Osteoblast (primary cell): ENCODE results near the gene NDUFAF5. TPM values are rescaled to one million over a fixed set of nuclear protein-coding genes. Genes with fewer than 3 reads are reported as not detected.

Source experiments
- DNase-seq: peaks from one replicate; pipeline ENCODE4 v3.0.0; 2011; ENCODE audit warnings: low spot score, mixed read lengths; ENCODE audit not compliant: insufficient read length; ENCODE audit errors: missing footprints
- H2AFZ ChIP-seq: 2 replicates; pipeline ENCODE4 v1.6.0; 2011; ENCODE audit warnings: mild to moderate bottlenecking, low read length
- H3K27ac ChIP-seq: 2 replicates; pipeline ENCODE4 v1.5.1; 2011; ENCODE audit warnings: mild to moderate bottlenecking, low read depth, low read length, moderate library complexity
- H3K27me3 ChIP-seq: 2 replicates; pipeline ENCODE4 v1.6.0; 2012; ENCODE audit warnings: mild to moderate bottlenecking, control low read depth, inconsistent platforms, low read length, moderate library complexity; ENCODE audit not compliant: insufficient read depth
- H3K36me3 ChIP-seq: 2 replicates; pipeline ENCODE4 v1.5.1; 2011; ENCODE audit warnings: mild to moderate bottlenecking, low read length, control low read depth, moderate library complexity; ENCODE audit not compliant: insufficient read depth
- H3K4me1 ChIP-seq: 2 replicates; pipeline ENCODE4 v1.5.1; 2011; ENCODE audit warnings: mild to moderate bottlenecking, low read length, control low read depth, moderate library complexity; ENCODE audit not compliant: insufficient read depth
- H3K4me2 ChIP-seq: 2 replicates; pipeline ENCODE4 v1.6.0; 2011; ENCODE audit warnings: mild to moderate bottlenecking, low read length; ENCODE audit not compliant: insufficient read depth
- H3K4me3 ChIP-seq: fragments of 200-600 bp; sonication (generic); 3 replicates; pipeline ENCODE4 v1.5.1; 2012; ENCODE audit warnings: mild to moderate bottlenecking, low read length, inconsistent platforms; ENCODE audit not compliant: insufficient read depth
- H3K79me2 ChIP-seq: 2 replicates; pipeline ENCODE4 v1.6.0; 2012; ENCODE audit warnings: mild to moderate bottlenecking, low read length, control low read depth, inconsistent platforms; ENCODE audit not compliant: insufficient read depth
- H3K9me3 ChIP-seq: 2 replicates; pipeline ENCODE4 v1.5.1; 2011; ENCODE audit warnings: low read depth, low read length, control low read depth
- H4K20me1 ChIP-seq: 2 replicates; pipeline ENCODE4 v1.6.0; 2012; ENCODE audit warnings: mild to moderate bottlenecking, low read length, control low read depth; ENCODE audit not compliant: insufficient read depth
- total RNA-seq: library from RNA; depleted of rRNA; stranded (reverse); fragments of >200 nt; gene quantifications from 2 replicates; pipeline ENCODE4 v1.2.3, GENCODE V29; 2012
- TF ChIP-seq, protein P1 (sequence below): IDR thresholded peaks from 2 replicates; pipeline ENCODE4 v1.5.1; 2011; ENCODE audit warnings: mild to moderate bottlenecking, low read depth, low read length, moderate library complexity; ENCODE audit errors: extremely low read depth

NDUFAF5 gene
- total RNA-seq, 1 donor = 12.3 TPM

- Histone ChIP-seq H3K27ac (no peak overlapping the region), H3K36me3 (peaks cover 8% of the 10 kb centered on the region), H2AFZ (no peak overlapping the region), H3K9me3 (no peaks in the 10 kb centered on the region), H3K4me2 (no peak overlapping the region), H3K79me2 (no peaks in the 10 kb centered on the region), H3K4me3 (no peak overlapping the region), H3K4me1 (peaks cover 12% of the 10 kb centered on the region), H4K20me1 (no peaks in the 10 kb centered on the region), H3K27me3 (no peaks in the 10 kb centered on the region)
- no peak for DNase-seq
- TF ChIP-seq, protein P1, sequence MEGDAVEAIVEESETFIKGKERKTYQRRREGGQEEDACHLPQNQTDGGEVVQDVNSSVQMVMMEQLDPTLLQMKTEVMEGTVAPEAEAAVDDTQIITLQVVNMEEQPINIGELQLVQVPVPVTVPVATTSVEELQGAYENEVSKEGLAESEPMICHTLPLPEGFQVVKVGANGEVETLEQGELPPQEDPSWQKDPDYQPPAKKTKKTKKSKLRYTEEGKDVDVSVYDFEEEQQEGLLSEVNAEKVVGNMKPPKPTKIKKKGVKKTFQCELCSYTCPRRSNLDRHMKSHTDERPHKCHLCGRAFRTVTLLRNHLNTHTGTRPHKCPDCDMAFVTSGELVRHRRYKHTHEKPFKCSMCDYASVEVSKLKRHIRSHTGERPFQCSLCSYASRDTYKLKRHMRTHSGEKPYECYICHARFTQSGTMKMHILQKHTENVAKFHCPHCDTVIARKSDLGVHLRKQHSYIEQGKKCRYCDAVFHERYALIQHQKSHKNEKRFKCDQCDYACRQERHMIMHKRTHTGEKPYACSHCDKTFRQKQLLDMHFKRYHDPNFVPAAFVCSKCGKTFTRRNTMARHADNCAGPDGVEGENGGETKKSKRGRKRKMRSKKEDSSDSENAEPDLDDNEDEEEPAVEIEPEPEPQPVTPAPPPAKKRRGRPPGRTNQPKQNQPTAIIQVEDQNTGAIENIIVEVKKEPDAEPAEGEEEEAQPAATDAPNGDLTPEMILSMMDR = no peak
These were observed 44.8 kb upstream of the NDUFAF5 start for GRCh38 chr20:13739731-13740649.

GRCh38 chr20:13741879-13742278 is 42.9 kb upstream of the NDUFAF5 start:
- Histone ChIP-seq H2AFZ (no peak overlapping the region), H3K36me3 (peaks cover 8% of the 10 kb centered on the region), H4K20me1 (no peaks in the 10 kb centered on the region), H3K4me1 (peaks cover 7% of the 10 kb centered on the region), H3K27me3 (no peaks in the 10 kb centered on the region), H3K4me3 (no peak overlapping the region), H3K4me2 (no peak overlapping the region), H3K79me2 (no peaks in the 10 kb centered on the region), H3K9me3 (no peaks in the 10 kb centered on the region), H3K27ac (no peak overlapping the region)
- TF ChIP-seq, protein P1 = no peak
- no peak for DNase-seq

- no peak overlapping the region for H2AFZ ChIP-seq
- peaks cover 8% of the 10 kb centered on the region for H3K36me3 ChIP-seq
- no peak for DNase-seq
- no peaks in the 10 kb centered on the region for H3K4me1 ChIP-seq
- no peaks in the 10 kb centered on the region for H3K79me2 ChIP-seq
- H4K20me1 ChIP-seq = no peaks in the 10 kb centered on the region
- H3K4me2 ChIP-seq = no peak overlapping the region
- TF ChIP-seq, protein P1 = no peak
- no peaks in the 10 kb centered on the region for H3K27me3 ChIP-seq
- no peaks in the 10 kb centered on the region for H3K9me3 ChIP-seq
- no peak overlapping the region for H3K27ac ChIP-seq
- no peak overlapping the region for H3K4me3 ChIP-seq
These were observed 40.5 kb upstream of the NDUFAF5 start for GRCh38 chr20:13744352-13744751.

DNA sequence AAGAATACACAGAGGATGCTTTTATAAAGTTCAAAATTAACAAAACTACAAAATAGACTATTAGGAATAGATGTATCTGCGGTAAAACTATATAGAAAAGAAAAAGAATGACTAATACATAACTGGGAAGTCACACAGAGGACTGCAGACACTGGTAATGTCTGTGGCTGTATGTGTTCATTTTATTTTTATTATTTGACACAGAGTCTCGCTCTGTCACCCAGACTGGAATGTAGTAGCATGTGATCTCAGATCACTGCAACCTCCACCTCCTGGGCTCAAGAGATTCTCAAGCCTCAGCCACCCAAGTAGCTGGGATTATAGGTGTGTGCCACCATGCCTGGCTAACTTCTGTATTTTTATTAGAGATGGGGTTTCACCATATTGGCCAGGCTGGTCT is 39.0 kb upstream of the NDUFAF5 start:
- Histone ChIP-seq H3K4me3 (no peak overlapping the region), H3K9me3 (no peaks in the 10 kb centered on the region), H3K27ac (no peak overlapping the region), H2AFZ (no peak overlapping the region), H3K36me3 (peaks cover 10% of the 10 kb centered on the region), H3K79me2 (no peaks in the 10 kb centered on the region), H3K4me1 (no peaks in the 10 kb centered on the region), H4K20me1 (no peaks in the 10 kb centered on the region), H3K4me2 (no peak overlapping the region), H3K27me3 (no peaks in the 10 kb centered on the region)
- DNase-seq = no peak
- TF ChIP-seq, protein P1 = no peak
